Epithelial cell of esophagus (primary cell): Measurements from ENCODE around the gene SPTB.

Experiments used
- DNase-seq: peaks from one replicate; pipeline ENCODE4 v3.0.0; 2010; ENCODE audit warnings: low read depth
- H3K4me3 ChIP-seq: 2 replicates; pipeline ENCODE4 v1.5.1; 2011; ENCODE audit warnings: mild to moderate bottlenecking, low read length, control low read depth
- CTCF ChIP-seq: IDR thresholded peaks from 2 replicates; pipeline ENCODE4 v1.5.1; 2011; ENCODE audit warnings: low read depth, mild to moderate bottlenecking, low read length, control low read depth, inconsistent platforms; ENCODE audit not compliant: insufficient read depth; ENCODE audit errors: missing control alignments

The SPTB gene

GRCh38 chr14:64711039-64711438 lies 168.7 kb downstream of the SPTB start:
- no peak for DNase-seq
- TF ChIP-seq CTCF = no peak
- no peak overlapping the region for H3K4me3 ChIP-seq

- DNase-seq = no peak
- no peak for TF ChIP-seq CTCF
- H3K4me3 ChIP-seq = no peak overlapping the region
Measured at GRCh38 chr14:64709126-64709525, 170.6 kb downstream of the SPTB start.

GRCh38 chr14:64708148-64709004 lies 171.3 kb downstream of the SPTB start:
- TF ChIP-seq CTCF = no peak
- DNase-seq = peak; percentile 88
- peak overlapping the region; percentile 23 for H3K4me3 ChIP-seq

- DNase-seq = peak; percentile 98
- H3K4me3 ChIP-seq = peak overlapping the region; percentile 23
- no peak for TF ChIP-seq CTCF
Measured at GRCh38 chr14:64707661-64708060, 172.0 kb downstream of the SPTB start.

- H3K4me3 ChIP-seq = peak overlapping the region; percentile 78
Measured at GRCh38 chr14:64706593-64707193, 173.0 kb downstream of the SPTB start.

GRCh38 chr14:64706119-64706592 lies 173.6 kb downstream of the SPTB start:
- no peak for DNase-seq
- no peak for TF ChIP-seq CTCF
- H3K4me3 ChIP-seq = peak overlapping the region; percentile 78

More at GRCh38 chr14:64706593-64707193, 173.0 kb downstream of the SPTB start:
- no peak for DNase-seq
- no peak for TF ChIP-seq CTCF
